DOHH2 (cell line): ENCODE results near the gene UNC13B.

Source experiments
- CTCF ChIP-seq: fragments of 200-600 bp; sonication (generic); IDR thresholded peaks from one replicate; pipeline ENCODE4 v1.5.1; 2014; ENCODE audit warnings: antibody characterized with exemption, mild to moderate bottlenecking, low read depth, low read length; ENCODE audit not compliant: poor library complexity, severe bottlenecking
- EZH2phosphoT487 ChIP-seq: fragments of 200-600 bp; sonication (generic); IDR thresholded peaks from 2 replicates; pipeline ENCODE4 v1.6.1; 2017; ENCODE audit warnings: borderline replicate concordance, mild to moderate bottlenecking, antibody characterized with exemption, low read length, moderate library complexity, mixed read lengths

- TF ChIP-seq CTCF (no peak), EZH2phosphoT487 (no peak)
Measured at GRCh38 chr9:35333551-35333950, 171.7 kb downstream of the UNC13B start.
